ENCODE measurements around the gene MND1.

DNA sequence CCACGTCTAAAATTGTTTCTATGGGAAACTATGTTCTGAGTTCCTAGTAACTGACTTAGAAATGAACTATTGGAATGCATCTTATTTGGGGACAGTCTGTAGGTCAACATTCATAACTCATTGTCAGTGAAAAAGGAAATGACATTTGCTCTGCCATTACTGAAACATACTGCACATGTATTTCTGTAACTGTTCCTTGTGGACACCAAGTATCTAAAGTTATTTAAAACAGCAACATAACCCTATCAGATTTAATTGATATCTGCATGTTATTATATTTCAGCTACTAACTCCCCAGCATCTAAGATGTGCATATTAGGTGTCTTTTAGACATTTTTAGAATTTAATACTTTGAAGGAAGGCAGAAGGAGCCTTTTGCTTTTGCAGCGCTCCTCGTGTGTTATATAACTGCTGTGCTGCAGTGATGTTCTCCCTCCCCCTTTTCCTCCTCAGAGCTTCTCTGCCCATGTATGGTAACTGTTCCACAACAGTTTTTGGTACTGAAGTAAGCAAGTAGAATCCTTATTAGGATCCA, 84.5 kb downstream of the MND1 start:
- TF ChIP-seq, protein P1, sequence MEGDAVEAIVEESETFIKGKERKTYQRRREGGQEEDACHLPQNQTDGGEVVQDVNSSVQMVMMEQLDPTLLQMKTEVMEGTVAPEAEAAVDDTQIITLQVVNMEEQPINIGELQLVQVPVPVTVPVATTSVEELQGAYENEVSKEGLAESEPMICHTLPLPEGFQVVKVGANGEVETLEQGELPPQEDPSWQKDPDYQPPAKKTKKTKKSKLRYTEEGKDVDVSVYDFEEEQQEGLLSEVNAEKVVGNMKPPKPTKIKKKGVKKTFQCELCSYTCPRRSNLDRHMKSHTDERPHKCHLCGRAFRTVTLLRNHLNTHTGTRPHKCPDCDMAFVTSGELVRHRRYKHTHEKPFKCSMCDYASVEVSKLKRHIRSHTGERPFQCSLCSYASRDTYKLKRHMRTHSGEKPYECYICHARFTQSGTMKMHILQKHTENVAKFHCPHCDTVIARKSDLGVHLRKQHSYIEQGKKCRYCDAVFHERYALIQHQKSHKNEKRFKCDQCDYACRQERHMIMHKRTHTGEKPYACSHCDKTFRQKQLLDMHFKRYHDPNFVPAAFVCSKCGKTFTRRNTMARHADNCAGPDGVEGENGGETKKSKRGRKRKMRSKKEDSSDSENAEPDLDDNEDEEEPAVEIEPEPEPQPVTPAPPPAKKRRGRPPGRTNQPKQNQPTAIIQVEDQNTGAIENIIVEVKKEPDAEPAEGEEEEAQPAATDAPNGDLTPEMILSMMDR (IDR thresholded peaks at IDR 0.05) = no peak
- no peak for TF ChIP-seq POLR2A (IDR thresholded peaks at IDR 0.05)

Measured in lower leg skin (tissue), 3 donors.